H1 (cell line): ENCODE results near the gene CLN6. TPM values are rescaled to one million over a fixed set of nuclear protein-coding genes. Genes with fewer than 3 reads are reported as not detected.

Experiments
- CTCF ChIA-PET: fragments of 300-600 bp; sonication (Branson Sonifier 250); formaldehyde crosslinking; loops from one replicate; lab custom pipeline; 2021; ENCODE audit not compliant: partially characterized antibody; lab: Charles Lee
- POLR2A ChIA-PET: fragments of 300-600 bp; sonication (Branson Sonifier 250); formaldehyde crosslinking; loops from one replicate; lab custom pipeline; 2021; ENCODE audit warnings: inconsistent platforms; ENCODE audit not compliant: partially characterized antibody; lab: Charles Lee
- DNase-seq, 2 experiments: peaks; one replicate each; pipeline versions ENCODE4 v3.0.0 to v3.0.0-alpha.2; 2010 to 2022; ENCODE audit warnings: low spot score in 2 of 2, low read depth in 1 of 2, mixed read lengths in 1 of 2
- FAIRE-seq: peaks from 2 replicates; lab custom pipeline; 2011; peaks lifted over from hg19 to GRCh38; lab: Jason Lieb, UNC
- H2AFZ ChIP-seq: 2 replicates; pipeline ENCODE4 v1.8.1; 2012; ENCODE audit warnings: low read length, inconsistent platforms
- H2AK5ac ChIP-seq: 2 replicates; pipeline ENCODE4 v1.6.1; 2013; ENCODE audit warnings: low read depth, low read length
- H2BK120ac ChIP-seq: replicated peaks from 2 replicates; pipeline ENCODE3; 2013; ENCODE audit warnings: low read depth, low read length, inconsistent platforms
- H2BK12ac ChIP-seq: 2 replicates; pipeline ENCODE4 v1.6.1; 2013; ENCODE audit warnings: low read depth, low read length
- H2BK15ac ChIP-seq: 2 replicates; pipeline ENCODE4 v1.6.1; 2013; ENCODE audit warnings: low read length
- H2BK20ac ChIP-seq: 2 replicates; pipeline ENCODE4 v1.6.1; 2013; ENCODE audit warnings: low read length
- H2BK5ac ChIP-seq: 2 replicates; pipeline ENCODE4 v1.6.1; 2013; ENCODE audit warnings: low read depth, low read length
- H3K14ac ChIP-seq: 2 replicates; pipeline ENCODE4 v1.6.1; 2013; ENCODE audit warnings: inconsistent platforms; ENCODE audit not compliant: insufficient read length
- H3K18ac ChIP-seq: 2 replicates; pipeline ENCODE4 v1.6.1; 2013; ENCODE audit warnings: low read length; ENCODE audit errors: extremely low read depth
- H3K23ac ChIP-seq: 2 replicates; pipeline ENCODE4 v1.6.1; 2013; ENCODE audit warnings: inconsistent platforms; ENCODE audit not compliant: insufficient read length
- H3K23me2 ChIP-seq: 2 replicates; pipeline ENCODE4 v1.6.1; 2013; ENCODE audit warnings: low read depth, low read length
- H3K27ac ChIP-seq: 2 replicates; pipeline ENCODE4 v1.6.1; 2011; ENCODE audit warnings: low read depth, low read length, inconsistent platforms
- H3K27me3 ChIP-seq, 4 experiments: replicated peaks in 1 of 4; 1 replicate in 1 of 4; 2 replicates in 3 of 4; pipeline versions ENCODE4 v1.6.1 to v1.8.1; 2011 to 2013; ENCODE audit warnings: low read length in 3 of 4, mild to moderate bottlenecking in 3 of 4, inconsistent platforms in 2 of 4, mixed read lengths in 2 of 4, moderate library complexity in 1 of 4; ENCODE audit not compliant: control insufficient read depth in 3 of 4, insufficient read depth in 3 of 4; ENCODE audit errors: extremely low read depth in 1 of 4
- H3K36me3 ChIP-seq, 4 experiments: 2 replicates each; pipeline versions ENCODE4 v1.6.1 to v1.8.1; 2011 to 2013; ENCODE audit warnings: mild to moderate bottlenecking in 4 of 4, low read length in 3 of 4, moderate library complexity in 2 of 4, control low read depth in 1 of 4, inconsistent platforms in 1 of 4; ENCODE audit not compliant: insufficient read depth in 4 of 4, control insufficient read depth in 2 of 4
- H3K4ac ChIP-seq: replicated peaks from 2 replicates; pipeline ENCODE3; 2013; ENCODE audit warnings: low read length, low read depth, mixed read lengths, inconsistent platforms; ENCODE audit not compliant: insufficient read length
- H3K4me1 ChIP-seq, 4 experiments: replicated peaks in 1 of 4; 1 replicate in 1 of 4; 2 replicates in 3 of 4; pipeline versions ENCODE4 v1.6.1 to v1.8.1; 2011 to 2013; ENCODE audit warnings: low read length in 3 of 4, inconsistent platforms in 2 of 4, mixed read lengths in 1 of 4; ENCODE audit not compliant: insufficient read depth in 4 of 4, control insufficient read depth in 3 of 4
- H3K4me2 ChIP-seq, 2 experiments: 2 replicates each; pipeline versions ENCODE4 v1.6.1 to v1.8.1; 2011 to 2013; ENCODE audit warnings: low read depth in 2 of 2, low read length in 2 of 2, control low read depth in 1 of 2, inconsistent platforms in 1 of 2, mild to moderate bottlenecking in 1 of 2; ENCODE audit not compliant: insufficient read depth in 1 of 2
- H3K4me3 ChIP-seq, 4 experiments: fragments of 200-600, 300-600 bp in 1 of 4; sonication (generic), shearing (Covaris generic), sonication (Bioruptor Twin) in 1 of 4; 2 replicates each; pipeline versions ENCODE4 v1.5.1 to v1.8.1; 2011 to 2016; ENCODE audit warnings: low read length in 4 of 4, low read depth in 3 of 4, control low read depth in 2 of 4, inconsistent platforms in 2 of 4, mild to moderate bottlenecking in 2 of 4, mixed read lengths in 1 of 4, moderate library complexity in 1 of 4; ENCODE audit not compliant: insufficient read depth in 2 of 4; ENCODE audit errors: extremely low read depth in 1 of 4
- H3K56ac ChIP-seq: replicated peaks from 2 replicates; pipeline ENCODE3; 2013; ENCODE audit warnings: low read depth, mild to moderate bottlenecking, mixed read lengths, low read length, inconsistent platforms; ENCODE audit not compliant: insufficient read length
- H3K79me1 ChIP-seq: 2 replicates; pipeline ENCODE4 v1.6.1; 2013; ENCODE audit warnings: low read depth, low read length, control low read depth
- H3K79me2 ChIP-seq, 2 experiments: 2 replicates each; pipeline versions ENCODE4 v1.6.1 to v1.8.1; 2012 to 2013; ENCODE audit warnings: low read length in 2 of 2, mild to moderate bottlenecking in 2 of 2, inconsistent platforms in 1 of 2; ENCODE audit not compliant: insufficient read depth in 2 of 2, control insufficient read depth in 1 of 2
- H3K9ac ChIP-seq, 4 experiments: replicated peaks in 1 of 4; 1 replicate in 1 of 4; 2 replicates in 3 of 4; pipeline versions ENCODE4 v1.6.1 to v1.8.1; 2011 to 2013; ENCODE audit warnings: low read depth in 3 of 4, low read length in 3 of 4, control low read depth in 2 of 4, mild to moderate bottlenecking in 2 of 4, moderate library complexity in 2 of 4, inconsistent platforms in 1 of 4; ENCODE audit errors: extremely low read depth in 1 of 4
- H3K9me3 ChIP-seq, 2 experiments: 2 replicates each; pipeline versions ENCODE4 v1.6.1 to v1.8.1; 2012 to 2013; ENCODE audit warnings: mild to moderate bottlenecking in 2 of 2, moderate library complexity in 2 of 2, control low read depth in 1 of 2, inconsistent platforms in 1 of 2, low read depth in 1 of 2, low read length in 1 of 2, mixed read lengths in 1 of 2; ENCODE audit not compliant: insufficient read depth in 2 of 2
- H4K20me1 ChIP-seq, 2 experiments: replicated peaks in 1 of 2; 2 replicates each; pipeline versions ENCODE3 to v1.8.1; 2011 to 2013; ENCODE audit warnings: inconsistent platforms in 2 of 2, low read length in 2 of 2, mild to moderate bottlenecking in 1 of 2; ENCODE audit not compliant: insufficient read depth in 2 of 2, control insufficient read depth in 1 of 2
- H4K5ac ChIP-seq: 2 replicates; pipeline ENCODE4 v1.6.1; 2013; ENCODE audit warnings: low read length, low read depth, mixed read lengths, inconsistent platforms; ENCODE audit not compliant: insufficient read length
- H4K8ac ChIP-seq: 2 replicates; pipeline ENCODE4 v1.8.0; 2013; ENCODE audit warnings: mild to moderate bottlenecking, moderate library complexity, low read length, inconsistent platforms; ENCODE audit not compliant: insufficient read depth; ENCODE audit errors: extremely low read depth
- H4K91ac ChIP-seq: replicated peaks from 2 replicates; pipeline ENCODE3; 2013; ENCODE audit warnings: low read length, mixed read lengths, inconsistent platforms; ENCODE audit not compliant: insufficient read length
- BACH1 ChIP-seq: IDR thresholded peaks from 2 replicates; pipeline ENCODE4 v1.6.1; 2012; ENCODE audit warnings: low read length, improper control_type of control experiment
- BRCA1 ChIP-seq: IDR thresholded peaks from 2 replicates; pipeline ENCODE4 v1.6.1; 2012; ENCODE audit warnings: low read depth, low read length, improper control_type of control experiment
- E2F6 ChIP-seq: IDR thresholded peaks from 2 replicates; pipeline ENCODE4 v1.6.1; 2012; ENCODE audit warnings: inconsistent platforms
- EP300 ChIP-seq, 2 experiments: IDR thresholded peaks; 1 replicate in 1 of 2; 2 replicates in 1 of 2; pipeline ENCODE4 v1.6.1; 2011 to 2012; ENCODE audit warnings: low read depth in 2 of 2, low read length in 2 of 2, mild to moderate bottlenecking in 2 of 2, borderline replicate concordance in 1 of 2, inconsistent platforms in 1 of 2, moderate library complexity in 1 of 2
- EZH2 ChIP-seq: fragments of 200-600 bp; sonication (generic); IDR thresholded peaks from 2 replicates; pipeline ENCODE4 v1.7.1; 2012; ENCODE audit warnings: low read depth, mild to moderate bottlenecking, moderate library complexity, low read length, inconsistent platforms; ENCODE audit not compliant: severe bottlenecking
- JUN ChIP-seq: IDR thresholded peaks from 2 replicates; pipeline ENCODE4 v1.6.1; 2011; ENCODE audit warnings: low read depth, mild to moderate bottlenecking, improper control_type of control experiment, low read length
- JUND ChIP-seq: IDR thresholded peaks from 2 replicates; pipeline ENCODE4 v1.6.1; 2011; ENCODE audit warnings: mild to moderate bottlenecking, improper control_type of control experiment, low read length
- NANOG ChIP-seq: IDR thresholded peaks from 2 replicates; pipeline ENCODE4 v1.6.1; 2011; ENCODE audit warnings: low read length, low read depth, mild to moderate bottlenecking, inconsistent platforms; ENCODE audit not compliant: insufficient read depth, poor library complexity, severe bottlenecking
- RXRA ChIP-seq: IDR thresholded peaks from 2 replicates; pipeline ENCODE4 v1.6.1; 2011; ENCODE audit warnings: low read depth, mild to moderate bottlenecking, low read length, moderate library complexity; ENCODE audit not compliant: insufficient read depth
- SP1 ChIP-seq: IDR thresholded peaks from 2 replicates; pipeline ENCODE4 v1.6.1; 2011; ENCODE audit warnings: low read depth, low read length
- SP4 ChIP-seq: IDR thresholded peaks from 2 replicates; pipeline ENCODE4 v1.6.1; 2012; ENCODE audit warnings: low read length, inconsistent platforms
- TBP ChIP-seq: IDR thresholded peaks from 2 replicates; pipeline ENCODE4 v1.6.1; 2011; ENCODE audit warnings: low read depth, low read length, improper control_type of control experiment
- WGBS, 2 experiments: shearing (Covaris generic) in 1 of 2; methylation state at CpG; one replicate each; pipeline versions ENCODE4 v1.1.6 to v1.1.7; 2013 to 2015; ENCODE audit warnings: low lambda C conversion rate in 2 of 2, mixed read lengths in 2 of 2, inconsistent platforms in 1 of 2, low coverage in 1 of 2, missing lambda C conversion rate in 1 of 2; ENCODE audit not compliant: insufficient replicate concordance in 2 of 2, insufficient coverage in 1 of 2, insufficient read length in 1 of 2; ENCODE audit errors: extremely low coverage in 1 of 2, missing lambda C conversion rate in 1 of 2; 5-methylcytosine and 5-hydroxymethylcytosine counted together
- polyA plus RNA-seq, 7 experiments: library from polyadenylated mRNA; depleted of rRNA in 3 of 7; stranded (reverse) in 5 of 7; unstranded in 2 of 7; fragments of >200 nt in 5 of 7; fragments of 200-250 nt in 2 of 7; gene quantifications; 1 replicate in 5 of 7; 2 replicates in 1 of 7; 4 replicates in 1 of 7; pipeline versions ENCODE4 v1.2.1 to v1.2.3, GENCODE V29; 2011 to 2013; ENCODE audit warnings: missing spikeins in 2 of 7, mixed read lengths in 2 of 7
- total RNA-seq: library from RNA; stranded (reverse); fragmentation: NEBNext Ultra II Directional; extraction: Animal tissue kit (Norgen Biotek cat#: 25700); gene quantifications from 2 replicates; pipeline ENCODE4 v1.2.1, GENCODE V29; 2021

CLN6 gene
- total and polyA plus RNA-seq, 2 of the 8 experiments (the other 6 are each of a cell fraction or from before 2014, with no cell fraction given) = 60.0 to 137 TPM

DNA sequence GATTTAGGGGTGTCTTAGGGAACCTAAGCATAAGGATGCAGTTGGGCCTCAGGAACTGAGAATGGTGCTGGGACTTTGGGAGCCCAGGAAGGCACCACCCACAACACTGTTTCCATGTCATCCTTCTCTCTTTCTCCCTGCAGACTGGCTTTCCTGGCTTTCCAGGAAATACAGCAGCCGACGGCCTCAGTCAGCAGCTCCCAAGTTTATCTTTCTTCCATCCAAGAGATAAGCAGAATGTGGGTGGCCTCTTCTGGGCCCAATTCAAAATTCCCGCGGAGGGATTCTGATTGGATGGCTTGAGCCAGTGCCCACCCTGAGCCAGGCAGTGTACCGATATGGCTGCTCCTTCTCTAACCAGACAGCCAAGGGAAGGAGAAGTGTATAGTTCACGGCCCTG is 4.5 kb upstream of the CLN6 start:
- H2AK5ac ChIP-seq = 0 out of 2 replicates have a peak overlapping the region, but pooled peaks have one; percentile 6
- no peak overlapping the region for H3K23ac ChIP-seq
- TF ChIP-seq BACH1 (no peak), RXRA (no peak), SP1 (no peak), SP4 (no peak), TBP (no peak), EZH2 (no peak), JUN (no peak), JUND (no peak), EP300 (IDR thresholded peaks at IDR 0.05; ENCODE audit: borderline replicate concordance in 1 of 2, low read depth in 2 of 2, low read length in 2 of 2) (no peak), NANOG (no peak), BRCA1 (no peak), E2F6 (no peak)
- H3K4ac ChIP-seq = no peak overlapping the region
- H3K56ac ChIP-seq = no peak overlapping the region
- H3K18ac ChIP-seq = no peak overlapping the region
- WGBS, 2 experiments = 87% methylated on average over 6 of the region's 6 CpGs; no CpG with 5 or more reads in 1 of the 2 experiments
- H2BK20ac ChIP-seq = no peak overlapping the region
- H3K9ac ChIP-seq = no peak overlapping the region
- H3K79me1 ChIP-seq = no peaks in the 10 kb centered on the region
- H4K91ac ChIP-seq = no peak overlapping the region
- no peaks in the 10 kb centered on the region for H4K20me1 ChIP-seq
- no peak for FAIRE-seq
- no peak overlapping the region for H2BK5ac ChIP-seq
- H2BK15ac ChIP-seq = no peak overlapping the region
- H3K36me3 ChIP-seq = no peaks in the 10 kb centered on the region
- ChIA-PET CTCF (interaction anchor here (0.9 to 6.3 kb wide), 2 partner anchors 19 to 72 kb away, joined by 4 to 26 read pairs; no protein-coding TSS in a partner anchor), POLR2A (no interaction called here)
- H2BK120ac ChIP-seq = no peak overlapping the region
- peaks cover 5% of the 10 kb centered on the region for H3K23me2 ChIP-seq
- no peak overlapping the region for H2BK12ac ChIP-seq
- H3K9me3 ChIP-seq = no peaks in the 10 kb centered on the region
- H2AFZ ChIP-seq = no peak overlapping the region
- no peak overlapping the region for H3K4me2 ChIP-seq
- peaks cover 0 to 8% (median 4%) of the 10 kb centered on the region in 4 experiments; a peak in 4 of 7 replicates for H3K4me1 ChIP-seq
- H4K8ac ChIP-seq = no peak overlapping the region
- no peak overlapping the region for H3K27ac ChIP-seq
- peaks cover 0 to under 1% of the 10 kb centered on the region in 2 experiments; a peak in 1 of 4 replicates for H3K79me2 ChIP-seq
- H3K4me3 ChIP-seq = no peak overlapping the region
- peak in 1 of 2 experiments; percentile 40 for DNase-seq
- peaks cover 0 to 2% (median 0%) of the 10 kb centered on the region in 4 experiments; a peak in 1 of 7 replicates for H3K27me3 ChIP-seq
- no peak overlapping the region for H3K14ac ChIP-seq
- H4K5ac ChIP-seq = no peak overlapping the region
